HG03432 (cell line): ENCODE results near the gene CDK5RAP2.

Source experiments
- ATAC-seq: cut with Tn5 transposase; IDR thresholded peaks from one replicate; pipeline ENCODE4 v1.9.1; 2021; ENCODE audit warnings: mild to moderate bottlenecking, moderate library complexity; ENCODE audit not compliant: unreplicated experiment

The CDK5RAP2 gene

DNA sequence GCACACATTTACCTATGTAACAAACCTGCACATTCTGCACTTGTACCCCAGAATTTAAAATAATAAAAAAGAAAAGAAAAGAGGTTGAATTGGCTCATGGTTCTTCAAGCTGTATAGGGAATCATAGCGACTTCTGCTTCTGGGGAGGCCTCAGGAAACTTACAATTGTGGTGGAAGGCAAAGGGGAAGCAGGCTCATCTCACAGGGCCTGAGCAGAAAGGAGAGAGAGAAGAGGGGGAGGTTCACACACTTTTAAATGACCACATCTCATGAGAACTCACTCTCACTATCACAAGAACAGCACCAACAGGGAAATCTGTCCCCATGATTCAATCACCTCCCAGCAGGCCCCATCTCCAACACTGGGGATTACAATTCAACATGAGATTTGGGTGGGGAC lies 214.6 kb downstream of the CDK5RAP2 start:
- no peak for ATAC-seq

DNA sequence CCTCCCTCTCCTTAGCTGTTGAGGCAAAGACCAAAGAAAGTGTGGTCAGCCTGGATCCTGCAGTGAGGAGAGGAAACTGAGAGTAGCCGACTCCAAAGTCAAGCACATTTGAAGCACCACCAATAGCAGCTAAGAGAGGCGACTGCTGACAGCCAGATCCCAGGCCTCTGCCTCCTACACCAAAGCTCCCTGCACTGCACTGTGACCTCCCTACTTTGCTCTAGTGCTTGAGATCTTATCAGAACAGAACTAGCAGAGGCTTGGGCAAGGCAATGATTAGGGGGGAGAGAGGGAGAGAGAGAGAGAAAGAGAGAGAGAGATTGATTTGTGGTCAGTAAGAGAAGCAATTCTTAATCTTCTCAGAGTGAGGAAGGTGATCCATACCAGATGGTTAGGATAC lies 216.3 kb downstream of the CDK5RAP2 start:
- no peak for ATAC-seq

DNA sequence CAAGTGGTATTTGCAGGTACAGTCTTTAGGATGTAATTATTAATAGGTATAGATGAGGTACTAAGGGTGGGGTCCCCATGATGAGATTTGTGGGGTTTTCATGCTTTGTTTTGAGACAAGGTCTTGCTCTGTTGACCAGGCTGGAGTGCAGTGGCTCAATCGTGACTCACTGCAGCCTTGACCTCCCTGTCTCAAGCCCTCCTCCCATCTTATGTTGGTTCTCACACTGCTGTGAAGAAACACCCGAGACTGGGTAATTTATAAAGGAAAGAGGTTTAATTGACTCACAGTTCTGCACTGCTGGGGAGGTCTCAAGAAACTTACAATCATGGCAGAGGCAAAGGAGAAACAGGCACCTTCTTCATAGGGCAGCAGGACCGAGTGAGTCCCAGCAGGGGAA lies 217.5 kb downstream of the CDK5RAP2 start:
- no peak for ATAC-seq

DNA sequence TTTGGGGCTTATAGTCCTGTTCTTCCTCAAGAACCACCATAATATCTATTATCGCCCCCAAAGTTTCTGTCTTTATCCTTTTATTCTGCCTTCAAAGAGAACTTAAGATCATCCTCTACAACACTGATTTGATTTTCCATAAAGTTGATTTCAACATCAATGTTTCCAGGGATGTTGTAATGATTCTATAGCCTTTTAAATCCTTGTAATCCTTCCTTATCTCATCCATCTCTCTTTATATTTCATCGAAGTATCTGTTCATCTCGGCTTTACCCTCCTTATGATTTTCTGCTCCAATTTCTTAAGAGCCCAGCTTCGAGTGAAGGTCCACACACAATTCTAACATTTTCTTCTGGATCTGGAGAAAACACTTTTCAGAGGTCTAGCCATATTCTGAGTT lies 218.4 kb downstream of the CDK5RAP2 start:
- no peak for ATAC-seq

DNA sequence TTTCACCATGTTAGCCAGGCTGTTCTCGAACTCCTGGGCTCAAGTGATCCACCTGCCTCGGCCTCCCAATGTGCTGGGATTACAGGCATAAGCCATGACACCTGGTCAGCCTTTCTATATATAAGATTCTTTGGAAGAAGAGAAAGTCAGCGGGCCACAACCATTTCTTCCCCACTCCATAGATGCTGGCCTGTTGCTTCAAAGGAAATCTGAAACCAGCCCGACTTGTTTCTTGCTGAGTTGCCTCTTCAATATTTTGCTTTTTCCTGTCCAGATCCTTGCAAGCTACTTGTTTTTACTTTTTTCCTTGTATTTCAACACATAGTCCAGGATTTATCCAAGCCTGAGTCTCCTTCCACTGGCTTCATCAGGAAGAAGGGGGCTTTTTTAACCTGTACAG lies 219.5 kb downstream of the CDK5RAP2 start:
- ATAC-seq, result no peak

DNA sequence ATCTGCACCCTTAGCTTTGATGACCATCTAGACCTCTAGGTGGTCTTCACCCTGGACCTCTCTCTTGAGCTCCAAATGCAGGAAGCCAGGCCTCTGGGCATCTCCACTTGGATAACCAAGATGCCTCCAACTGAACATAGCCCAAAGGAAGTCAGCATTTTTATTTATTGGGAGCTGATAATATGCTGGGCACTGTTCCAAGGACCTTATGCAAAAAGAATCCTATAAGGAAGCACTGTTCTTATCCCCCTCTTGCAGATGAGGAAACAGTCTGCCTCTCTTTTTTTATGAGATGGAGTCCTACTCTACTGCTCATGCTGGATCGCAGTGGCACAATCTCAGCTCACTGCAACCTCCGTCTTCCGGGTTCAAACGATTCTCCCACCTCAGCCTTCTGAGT lies 219.9 kb downstream of the CDK5RAP2 start:
- ATAC-seq, result no peak

DNA sequence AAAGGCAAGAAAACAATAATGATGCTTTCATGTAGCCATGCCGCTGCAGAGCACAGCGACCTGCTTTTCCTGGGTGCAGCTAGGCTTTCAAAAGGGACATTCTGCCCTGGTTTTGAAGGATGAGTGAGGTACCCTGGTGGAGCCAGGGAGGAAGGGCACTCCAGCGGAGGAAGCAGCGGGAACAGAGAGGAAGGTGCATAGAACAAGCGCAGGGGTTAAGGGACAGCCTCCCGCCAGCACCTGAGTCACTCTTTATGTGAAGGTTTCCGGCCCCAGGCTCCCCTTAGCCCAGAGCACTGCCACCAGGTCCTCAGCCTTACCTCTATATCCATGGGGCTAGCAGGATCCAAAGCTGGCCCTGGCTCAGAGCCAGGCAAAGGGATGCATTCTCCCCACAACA lies 221.1 kb downstream of the CDK5RAP2 start:
- ATAC-seq, result no peak

DNA sequence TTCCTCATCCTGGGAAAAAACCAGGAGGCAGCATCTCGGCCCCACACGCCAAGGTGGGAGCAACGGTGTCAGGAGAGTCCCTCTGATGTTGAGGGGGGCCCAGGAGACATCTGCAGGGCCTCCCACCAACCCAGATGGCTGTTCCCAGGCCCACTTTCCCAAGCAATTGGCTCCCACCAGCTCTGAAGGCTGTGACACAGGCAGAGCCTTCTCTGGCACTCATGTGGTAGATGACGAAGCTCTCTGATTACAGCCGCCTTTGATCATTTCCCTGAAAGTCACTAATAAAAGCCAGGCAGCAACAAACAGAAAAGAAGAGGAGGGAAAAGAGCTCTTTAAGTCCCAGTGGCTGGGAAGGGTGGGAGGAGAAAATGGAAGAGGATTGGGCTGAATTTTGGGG lies 226.5 kb downstream of the CDK5RAP2 start:
- ATAC-seq, result no peak

DNA sequence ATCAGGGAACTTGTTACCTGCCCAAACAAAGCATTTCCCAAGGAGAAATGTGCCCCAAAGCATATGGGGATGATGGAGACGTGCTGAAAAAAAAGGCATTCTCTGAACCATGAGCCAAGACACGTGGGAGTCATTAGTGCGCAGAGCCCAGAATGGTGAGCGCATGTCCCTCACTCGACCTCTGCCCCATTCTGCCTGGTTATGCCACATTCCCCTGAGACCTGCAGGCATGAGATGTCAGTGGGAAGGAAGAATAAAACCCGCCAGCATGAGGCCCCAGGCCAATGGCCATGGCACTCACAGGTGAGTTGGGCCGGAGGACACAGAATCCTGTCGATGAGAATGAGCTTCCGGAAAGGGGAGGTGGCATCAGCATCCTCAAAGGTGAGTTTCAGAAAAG lies 228.9 kb downstream of the CDK5RAP2 start:
- ATAC-seq, result no peak

DNA sequence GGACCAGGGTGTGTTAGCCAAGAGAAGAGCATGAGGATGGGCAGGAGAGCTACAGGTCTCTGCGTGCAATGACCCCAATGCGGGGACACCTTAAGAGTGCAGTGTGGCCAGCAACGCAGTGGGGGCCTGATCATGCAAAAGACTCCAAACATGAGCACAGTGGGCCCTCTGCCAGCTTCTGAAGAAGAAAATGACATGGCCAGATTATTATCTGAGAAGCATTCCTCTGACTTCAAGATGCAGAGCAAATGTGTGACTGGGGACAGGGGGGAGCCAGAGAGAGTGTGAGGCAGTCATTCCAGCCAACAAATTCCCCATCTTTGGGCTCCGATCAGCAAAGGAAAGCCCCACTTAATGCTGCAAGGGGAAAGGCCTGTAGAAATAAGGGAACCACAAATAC lies 229.4 kb downstream of the CDK5RAP2 start:
- no peak for ATAC-seq

DNA sequence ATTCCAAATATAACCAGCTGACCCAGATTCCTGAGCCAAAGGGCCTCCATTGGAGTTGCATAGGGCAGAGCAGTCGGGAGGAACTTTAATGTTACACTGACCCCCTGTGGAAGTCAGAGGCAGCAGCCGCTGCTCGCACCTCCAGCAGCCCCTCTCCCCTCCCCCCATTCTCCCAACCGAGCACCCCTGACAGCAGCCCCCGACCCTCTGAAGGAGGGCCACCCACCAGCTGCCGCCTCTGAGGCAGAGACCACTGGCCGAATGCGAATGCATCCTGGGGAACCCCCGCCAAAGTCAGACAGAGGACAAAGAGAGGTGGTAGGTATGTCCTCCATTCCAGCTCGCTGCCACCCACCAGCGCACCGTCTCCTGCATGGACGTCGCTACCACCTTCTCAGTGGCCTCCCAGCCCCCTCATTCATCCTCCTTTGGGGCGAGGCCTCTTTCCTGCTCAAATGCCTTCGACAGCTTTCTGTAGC lies 231.0 kb downstream of the CDK5RAP2 start:
- ATAC-seq, result peak; percentile 71

DNA sequence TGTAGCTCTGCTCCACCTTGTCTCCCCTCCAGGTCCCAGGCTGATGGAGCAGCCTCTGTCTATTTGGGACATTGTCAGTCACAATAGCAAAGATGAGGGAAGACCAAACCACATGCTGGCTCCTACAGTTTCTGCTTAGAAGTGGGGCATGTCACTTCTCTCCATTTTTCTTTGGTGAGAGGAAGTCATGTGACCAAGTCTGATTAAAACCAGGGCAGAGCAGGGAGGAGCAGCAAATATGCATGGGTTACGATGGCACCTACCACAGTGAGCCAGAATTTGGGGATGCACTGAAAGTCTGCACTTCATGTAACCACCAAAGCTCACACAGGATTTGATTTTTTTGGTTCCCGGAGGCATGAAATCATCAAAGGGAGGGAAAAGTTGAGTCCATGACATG lies 234.6 kb downstream of the CDK5RAP2 start:
- no peak for ATAC-seq

DNA sequence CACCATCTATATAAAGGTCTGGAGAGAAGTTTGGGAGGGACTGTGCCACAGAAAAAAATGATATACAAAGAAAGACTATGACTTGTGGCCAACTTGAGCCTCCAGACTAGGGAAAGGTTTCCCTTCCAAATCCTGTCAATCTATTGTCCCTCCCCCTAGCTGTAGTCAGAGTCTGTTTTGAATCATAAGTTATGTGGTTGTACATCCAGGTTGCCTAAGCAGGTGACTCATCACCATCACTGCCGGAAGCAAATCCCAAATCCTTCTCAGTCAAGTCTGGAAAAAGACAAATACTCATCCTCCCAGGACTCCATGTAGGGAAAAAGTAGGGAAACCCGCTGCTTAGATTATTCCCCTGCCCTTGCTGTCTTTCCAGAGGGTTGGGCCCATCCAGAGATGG lies 235.7 kb downstream of the CDK5RAP2 start:
- ATAC-seq, result no peak

DNA sequence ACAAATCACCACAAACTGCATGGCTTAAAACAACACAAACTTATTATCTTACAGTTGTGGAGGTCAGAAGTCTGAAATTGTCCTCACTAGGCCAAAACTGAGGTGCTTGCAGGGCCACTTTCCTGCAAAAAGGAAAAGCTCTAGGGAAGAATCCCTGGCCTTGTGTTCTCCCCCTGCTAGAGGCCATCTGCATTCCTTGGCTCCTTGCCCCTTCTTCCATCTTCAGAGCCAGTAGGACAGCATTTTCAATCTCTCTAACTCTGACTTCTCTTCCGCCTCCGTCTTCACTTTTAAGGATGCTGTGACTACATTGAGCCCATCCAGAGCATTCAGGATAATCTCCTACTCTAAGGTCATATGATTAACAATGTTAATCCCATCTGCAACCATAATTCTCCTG lies 236.6 kb downstream of the CDK5RAP2 start:
- ATAC-seq, result no peak
